Hepatocyte (in vitro differentiated cells): ENCODE measurements around the gene UBE2O. TPM values are rescaled to one million over a fixed set of nuclear protein-coding genes. Genes with fewer than 3 reads are reported as not detected.

Experiments used
- DNase-seq: peaks from one replicate; pipeline ENCODE4 v3.0.0-alpha.2; 2016; ENCODE audit warnings: low spot score
- H2AFZ ChIP-seq: fragments of 200-600 bp; sonication (generic); 2 replicates; pipeline ENCODE4 v1.6.0; 2016; ENCODE audit warnings: antibody characterized with exemption, mild to moderate bottlenecking
- H3K27ac ChIP-seq: fragments of 200-600 bp; sonication (generic); 2 replicates; pipeline ENCODE4 v1.5.1; 2016; ENCODE audit warnings: mild to moderate bottlenecking
- H3K27me3 ChIP-seq: fragments of 200-600 bp; sonication (generic); 2 replicates; pipeline ENCODE4 v1.6.1; 2016
- H3K36me3 ChIP-seq: fragments of 200-600 bp; sonication (generic); replicated peaks from 2 replicates; pipeline ENCODE4 v1.5.1; 2016; ENCODE audit warnings: low read depth; ENCODE audit not compliant: insufficient read depth
- H3K4me1 ChIP-seq: fragments of 200-600 bp; sonication (generic); 2 replicates; pipeline ENCODE4 v1.5.1; 2016; ENCODE audit warnings: mild to moderate bottlenecking, moderate library complexity; ENCODE audit not compliant: insufficient read depth
- H3K4me2 ChIP-seq: fragments of 200-600 bp; sonication (generic); 2 replicates; pipeline ENCODE4 v1.6.0; 2016
- H3K4me3 ChIP-seq: fragments of 200-600 bp; sonication (generic); 2 replicates; pipeline ENCODE4 v1.5.1; 2016; ENCODE audit warnings: mild to moderate bottlenecking
- H3K79me2 ChIP-seq: fragments of 200-600 bp; sonication (generic); 2 replicates; pipeline ENCODE4 v1.6.0; 2017; ENCODE audit warnings: mild to moderate bottlenecking
- H3K9me2 ChIP-seq: fragments of 200-600 bp; sonication (generic); replicated peaks from 2 replicates; pipeline ENCODE4 v1.6.0; 2017; ENCODE audit warnings: mild to moderate bottlenecking; ENCODE audit not compliant: insufficient read depth
- H3K9me3 ChIP-seq: fragments of 200-600 bp; sonication (generic); 2 replicates; pipeline ENCODE4 v1.5.1; 2016; ENCODE audit warnings: low read depth, mild to moderate bottlenecking
- H4K20me1 ChIP-seq: fragments of 200-600 bp; sonication (generic); 2 replicates; pipeline ENCODE4 v1.6.0; 2016; ENCODE audit warnings: mild to moderate bottlenecking; ENCODE audit not compliant: insufficient read depth, poor library complexity, severe bottlenecking
- EZH2 ChIP-seq: fragments of 200-600 bp; sonication (generic); IDR thresholded peaks from 2 replicates; pipeline ENCODE4 v1.6.1; 2016; ENCODE audit warnings: antibody characterized with exemption, mild to moderate bottlenecking, borderline replicate concordance
- EZH2phosphoT487 ChIP-seq: fragments of 200-600 bp; sonication (generic); IDR thresholded peaks from one replicate; pipeline ENCODE4 v1.6.1; 2018; ENCODE audit warnings: antibody characterized with exemption, mild to moderate bottlenecking, low read depth, moderate library complexity; ENCODE audit not compliant: unreplicated experiment, severe bottlenecking
- WGBS: methylation state at CpG from one replicate; pipeline ENCODE4 v1.1.6; 2016; ENCODE audit warnings: low lambda C conversion rate; ENCODE audit errors: missing lambda C conversion rate; 5-methylcytosine and 5-hydroxymethylcytosine counted together
- polyA plus RNA-seq: library from polyadenylated mRNA; unstranded; fragments of >200 nt; fragmentation: Nextera tagmentation; extraction: Ambion mirVana; gene quantifications from 2 replicates; pipeline ENCODE4 v1.2.1, GENCODE V29; 2016
- total RNA-seq: library from RNA; depleted of rRNA; stranded (reverse); fragments of >200 nt; gene quantifications from 2 replicates; pipeline ENCODE4 v1.2.3, GENCODE V29; 2014
- TF ChIP-seq, protein P1 (sequence below): fragments of 200-600 bp; sonication (generic); IDR thresholded peaks from 2 replicates; pipeline ENCODE4 v1.5.1; 2016; ENCODE audit warnings: antibody characterized with exemption, mild to moderate bottlenecking; ENCODE audit not compliant: poor library complexity

The UBE2O gene
- total and polyA plus RNA-seq, 2 experiments from 2014 or later, result 9.7 to 15.2 TPM

DNA sequence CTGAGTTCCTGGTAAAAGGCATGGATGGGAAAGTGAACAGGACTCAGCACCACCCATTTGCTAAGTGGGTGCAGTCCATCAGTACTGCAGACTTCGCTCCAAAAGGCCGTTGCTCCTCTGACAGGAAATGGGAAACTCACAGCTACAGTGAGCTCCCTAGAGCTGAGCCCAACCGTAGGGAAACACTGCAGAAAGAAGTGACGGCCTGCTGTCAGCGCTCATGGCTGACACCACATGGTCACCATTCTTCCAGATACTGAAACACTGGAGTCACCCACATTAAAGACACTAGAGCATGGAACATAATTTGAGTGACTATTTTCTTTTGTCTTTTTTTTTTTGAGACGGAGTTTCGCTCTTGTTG is 31.9 kb downstream of the UBE2O start:
- Histone ChIP-seq H3K36me3 (no peaks in the 10 kb centered on the region), H3K4me2 (no peak overlapping the region), H3K27me3 (no peaks in the 10 kb centered on the region), H2AFZ (no peak overlapping the region), H3K4me3 (no peak overlapping the region), H4K20me1 (peaks cover 12% of the 10 kb centered on the region), H3K27ac (no peak overlapping the region), H3K9me2 (no peaks in the 10 kb centered on the region), H3K79me2 (peaks cover 44% of the 10 kb centered on the region), H3K9me3 (no peaks in the 10 kb centered on the region), H3K4me1 (no peaks in the 10 kb centered on the region)
- no peak for DNase-seq
- TF ChIP-seq, protein P1, sequence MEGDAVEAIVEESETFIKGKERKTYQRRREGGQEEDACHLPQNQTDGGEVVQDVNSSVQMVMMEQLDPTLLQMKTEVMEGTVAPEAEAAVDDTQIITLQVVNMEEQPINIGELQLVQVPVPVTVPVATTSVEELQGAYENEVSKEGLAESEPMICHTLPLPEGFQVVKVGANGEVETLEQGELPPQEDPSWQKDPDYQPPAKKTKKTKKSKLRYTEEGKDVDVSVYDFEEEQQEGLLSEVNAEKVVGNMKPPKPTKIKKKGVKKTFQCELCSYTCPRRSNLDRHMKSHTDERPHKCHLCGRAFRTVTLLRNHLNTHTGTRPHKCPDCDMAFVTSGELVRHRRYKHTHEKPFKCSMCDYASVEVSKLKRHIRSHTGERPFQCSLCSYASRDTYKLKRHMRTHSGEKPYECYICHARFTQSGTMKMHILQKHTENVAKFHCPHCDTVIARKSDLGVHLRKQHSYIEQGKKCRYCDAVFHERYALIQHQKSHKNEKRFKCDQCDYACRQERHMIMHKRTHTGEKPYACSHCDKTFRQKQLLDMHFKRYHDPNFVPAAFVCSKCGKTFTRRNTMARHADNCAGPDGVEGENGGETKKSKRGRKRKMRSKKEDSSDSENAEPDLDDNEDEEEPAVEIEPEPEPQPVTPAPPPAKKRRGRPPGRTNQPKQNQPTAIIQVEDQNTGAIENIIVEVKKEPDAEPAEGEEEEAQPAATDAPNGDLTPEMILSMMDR, result no peak
- no peak for TF ChIP-seq EZH2phosphoT487
- TF ChIP-seq EZH2, result no peak
- WGBS, result 70% methylated on average over 7 of the region's 7 CpGs

DNA sequence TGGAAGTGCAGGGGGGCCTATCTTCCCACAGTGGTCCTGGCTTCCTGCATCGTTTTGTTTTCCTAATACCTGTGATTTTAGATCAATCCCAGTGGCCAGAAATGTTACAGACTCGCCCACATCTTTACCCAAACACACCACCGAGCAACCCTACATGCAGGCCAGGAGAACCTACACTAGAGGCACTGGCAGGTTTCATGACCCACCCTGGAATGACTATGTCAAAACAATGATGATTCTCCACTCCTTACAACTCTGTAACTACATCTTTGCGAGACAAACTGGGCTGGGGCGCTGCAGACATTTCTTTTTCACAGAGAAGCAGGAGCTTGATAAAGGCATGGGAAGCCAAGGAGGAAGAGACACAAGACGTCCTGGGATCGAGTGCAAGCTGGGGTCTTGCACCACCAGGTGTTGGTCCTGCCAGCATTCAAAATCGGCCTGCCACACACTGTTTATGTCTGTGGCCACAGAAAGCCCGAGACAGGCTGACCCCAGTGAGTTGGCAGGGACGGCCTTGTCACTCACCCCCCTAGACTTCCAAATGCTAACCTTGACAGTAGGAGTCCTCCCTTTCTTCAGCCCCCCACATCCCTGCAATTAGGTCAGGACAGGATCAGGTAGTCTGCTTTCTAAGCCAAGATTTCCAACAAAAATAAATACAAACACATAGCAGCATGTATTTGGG is 32.5 kb downstream of the UBE2O start:
- TF ChIP-seq, protein P1, result no peak
- TF ChIP-seq EZH2phosphoT487, result no peak
- Histone ChIP-seq H3K36me3 (no peaks in the 10 kb centered on the region), H3K4me3 (no peak overlapping the region), H3K27me3 (no peaks in the 10 kb centered on the region), H2AFZ (no peak overlapping the region), H3K79me2 (peaks cover 44% of the 10 kb centered on the region), H3K9me2 (no peaks in the 10 kb centered on the region), H4K20me1 (peaks cover 12% of the 10 kb centered on the region), H3K9me3 (no peaks in the 10 kb centered on the region), H3K4me2 (no peak overlapping the region), H3K27ac (no peak overlapping the region), H3K4me1 (no peaks in the 10 kb centered on the region)
- no peak for DNase-seq
- WGBS, result 88% methylated on average over 10 of the region's 10 CpGs

DNA sequence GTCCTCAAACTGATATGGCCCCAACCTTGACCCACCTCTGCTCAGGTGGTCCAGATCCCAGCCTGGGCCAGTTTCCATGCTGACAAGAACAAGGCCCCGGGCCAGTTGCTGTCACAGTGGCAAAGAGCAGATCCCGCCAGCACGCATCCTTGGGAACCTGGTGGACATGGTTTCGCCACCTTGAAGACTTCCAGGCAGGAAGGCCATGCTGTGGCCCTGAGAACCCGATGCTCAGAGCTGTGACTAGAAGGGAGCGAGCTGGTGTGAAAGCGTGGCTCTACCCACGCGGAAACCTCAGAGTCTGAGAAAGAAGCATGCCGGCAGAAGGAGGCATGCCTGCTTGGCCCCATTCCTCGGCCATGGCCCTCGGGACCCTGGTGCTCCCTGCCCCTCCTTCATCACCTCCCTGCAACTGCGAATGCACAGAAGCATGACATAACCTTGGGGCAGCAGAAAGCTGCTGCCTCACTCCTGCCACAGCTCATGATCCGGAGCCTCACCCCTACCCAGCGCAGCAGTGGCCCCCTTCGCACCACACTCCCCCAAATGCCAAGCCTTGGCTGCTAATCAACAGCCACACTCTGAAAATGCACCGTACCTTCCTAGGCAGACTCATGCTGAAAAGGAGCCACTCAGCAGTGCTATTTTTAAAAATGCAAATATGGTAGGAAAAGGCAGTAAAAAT is 33.2 kb downstream of the UBE2O start:
- H3K9me2 ChIP-seq, result no peaks in the 10 kb centered on the region
- H3K4me1 ChIP-seq, result peaks cover 1% of the 10 kb centered on the region
- H3K4me2 ChIP-seq, result no peak overlapping the region
- 91% methylated on average over 17 of the region's 17 CpGs for WGBS
- H3K36me3 ChIP-seq, result no peaks in the 10 kb centered on the region
- DNase-seq, result no peak
- TF ChIP-seq EZH2, result no peak
- TF ChIP-seq EZH2phosphoT487, result no peak
- TF ChIP-seq, protein P1, result no peak
- H3K27me3 ChIP-seq, result no peaks in the 10 kb centered on the region
- H4K20me1 ChIP-seq, result peaks cover 14% of the 10 kb centered on the region
- H3K4me3 ChIP-seq, result no peak overlapping the region
- no peak overlapping the region for H2AFZ ChIP-seq
- no peak overlapping the region for H3K27ac ChIP-seq
- H3K79me2 ChIP-seq, result peaks cover 44% of the 10 kb centered on the region
- no peaks in the 10 kb centered on the region for H3K9me3 ChIP-seq
